Parathyroid adenoma (tissue), 2 donors: ENCODE data around the gene ADD3.
"Not testable (repeated sequence)": the region's sequence is repeated elsewhere in the genome, so short reads cannot be mapped to it uniquely, and the experiment has no call there.

ENCODE experiments used
- H2AFZ ChIP-seq: fragments of 300-600 bp; sonication (generic); one replicate; pipeline ENCODE4 v1.7.0; 2017; ENCODE audit warnings: antibody characterized with exemption, mild to moderate bottlenecking
- H3K27ac ChIP-seq: fragments of 300-600 bp; sonication (generic); one replicate; pipeline ENCODE4 v1.7.0; 2017
- H3K27me3 ChIP-seq: fragments of 300-600 bp; sonication (generic); one replicate; pipeline ENCODE4 v1.7.0; 2017; ENCODE audit warnings: low read length; ENCODE audit not compliant: control insufficient read depth, insufficient read depth
- H3K36me3 ChIP-seq: fragments of 300-600 bp; sonication (generic); one replicate; pipeline ENCODE4 v1.7.0; 2017; ENCODE audit warnings: low read length; ENCODE audit not compliant: control insufficient read depth, insufficient read depth
- H3K4me1 ChIP-seq: fragments of 300-600 bp; sonication (generic); one replicate; pipeline ENCODE4 v1.7.0; 2017; ENCODE audit warnings: control low read depth
- H3K4me2 ChIP-seq: fragments of 300-600 bp; sonication (generic); one replicate; pipeline ENCODE4 v1.7.0; 2017; ENCODE audit warnings: low read length
- H3K4me3 ChIP-seq: fragments of 300-600 bp; sonication (generic); one replicate; pipeline ENCODE4 v1.7.0; 2017; ENCODE audit warnings: low read depth, low read length
- H3K79me2 ChIP-seq: fragments of 300-600 bp; sonication (generic); one replicate; pipeline ENCODE4 v1.7.0; 2017; ENCODE audit warnings: control low read depth
- H3K9ac ChIP-seq: fragments of 300-600 bp; sonication (generic); one replicate; pipeline ENCODE4 v1.7.0; 2017; ENCODE audit warnings: mild to moderate bottlenecking
- H3K9me3 ChIP-seq: fragments of 300-600 bp; sonication (generic); one replicate; pipeline ENCODE4 v1.7.0; 2017; ENCODE audit warnings: low read length; ENCODE audit not compliant: control insufficient read depth
- TF ChIP-seq, protein P1 (sequence below): fragments of 300-600 bp; sonication (generic); IDR thresholded peaks from one replicate; pipeline ENCODE4 v1.7.0; 2017; ENCODE audit warnings: antibody characterized with exemption, mild to moderate bottlenecking
- donor health status: primary hyperparathyroidism.

Gene ADD3

GRCh38 chr10:110048781-110049180 is 41.0 kb downstream of the ADD3 start:
- H3K4me3 ChIP-seq: no peak overlapping the region
- TF ChIP-seq, protein P1, sequence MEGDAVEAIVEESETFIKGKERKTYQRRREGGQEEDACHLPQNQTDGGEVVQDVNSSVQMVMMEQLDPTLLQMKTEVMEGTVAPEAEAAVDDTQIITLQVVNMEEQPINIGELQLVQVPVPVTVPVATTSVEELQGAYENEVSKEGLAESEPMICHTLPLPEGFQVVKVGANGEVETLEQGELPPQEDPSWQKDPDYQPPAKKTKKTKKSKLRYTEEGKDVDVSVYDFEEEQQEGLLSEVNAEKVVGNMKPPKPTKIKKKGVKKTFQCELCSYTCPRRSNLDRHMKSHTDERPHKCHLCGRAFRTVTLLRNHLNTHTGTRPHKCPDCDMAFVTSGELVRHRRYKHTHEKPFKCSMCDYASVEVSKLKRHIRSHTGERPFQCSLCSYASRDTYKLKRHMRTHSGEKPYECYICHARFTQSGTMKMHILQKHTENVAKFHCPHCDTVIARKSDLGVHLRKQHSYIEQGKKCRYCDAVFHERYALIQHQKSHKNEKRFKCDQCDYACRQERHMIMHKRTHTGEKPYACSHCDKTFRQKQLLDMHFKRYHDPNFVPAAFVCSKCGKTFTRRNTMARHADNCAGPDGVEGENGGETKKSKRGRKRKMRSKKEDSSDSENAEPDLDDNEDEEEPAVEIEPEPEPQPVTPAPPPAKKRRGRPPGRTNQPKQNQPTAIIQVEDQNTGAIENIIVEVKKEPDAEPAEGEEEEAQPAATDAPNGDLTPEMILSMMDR: no peak
- no peaks in the 10 kb centered on the region for H3K36me3 ChIP-seq
- no peaks in the 10 kb centered on the region for H3K4me1 ChIP-seq
- no peak overlapping the region for H3K27ac ChIP-seq
- no peak overlapping the region for H2AFZ ChIP-seq
- H3K4me2 ChIP-seq: no peak overlapping the region
- peaks cover 38% of the 10 kb centered on the region for H3K79me2 ChIP-seq
- H3K27me3 ChIP-seq: no peaks in the 10 kb centered on the region
- H3K9me3 ChIP-seq: no peaks in the 10 kb centered on the region
- H3K9ac ChIP-seq: no peak overlapping the region

GRCh38 chr10:110049889-110050591 is 42.3 kb downstream of the ADD3 start:
- not testable (repeated sequence) for H3K27me3 ChIP-seq, H3K4me2 ChIP-seq, H3K4me3 ChIP-seq, H3K4me1 ChIP-seq, H3K9me3 ChIP-seq, H3K36me3 ChIP-seq, H2AFZ ChIP-seq, H3K27ac ChIP-seq, H3K9ac ChIP-seq
- H3K79me2 ChIP-seq: peaks cover 35% of the 10 kb centered on the region

- H3K79me2 ChIP-seq: peaks cover 29% of the 10 kb centered on the region
- TF ChIP-seq, protein P1: no peak
Measured at GRCh38 chr10:110051487-110051886, 43.7 kb downstream of the ADD3 start.

GRCh38 chr10:110052916-110053315 is 45.1 kb downstream of the ADD3 start:
- TF ChIP-seq, protein P1: no peak
- no peak overlapping the region for H3K27ac ChIP-seq

More at GRCh38 chr10:110051487-110051886, 43.7 kb downstream of the ADD3 start:
- Histone ChIP-seq H3K4me2 (no peak overlapping the region), H3K27me3 (no peaks in the 10 kb centered on the region), H3K4me3 (no peak overlapping the region), H3K27ac (no peak overlapping the region), H3K9me3 (no peaks in the 10 kb centered on the region), H3K4me1 (no peaks in the 10 kb centered on the region), H3K9ac (no peak overlapping the region), H3K36me3 (no peaks in the 10 kb centered on the region), H2AFZ (no peak overlapping the region)

DNA sequence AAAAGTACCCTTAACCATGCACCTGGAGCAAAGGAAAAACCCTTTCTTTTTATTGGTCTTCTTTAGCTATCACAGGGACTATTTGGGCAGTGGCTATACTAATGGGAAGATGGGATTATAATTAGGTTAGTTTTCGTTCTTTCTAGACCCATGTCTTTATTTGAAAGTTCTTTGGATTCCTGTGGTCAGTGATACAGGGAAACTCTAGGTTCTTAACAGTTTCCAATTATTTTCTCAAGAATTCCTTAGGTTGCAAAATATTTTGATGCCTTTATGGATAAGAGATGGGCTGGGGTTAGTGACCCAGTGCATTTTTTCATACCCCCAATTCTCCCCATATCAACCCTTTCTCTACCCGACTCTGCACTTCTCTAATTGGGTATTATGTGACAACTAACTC is 49.0 kb downstream of the ADD3 start:
- Histone ChIP-seq H3K27ac (no peak overlapping the region), H3K4me1 (no peaks in the 10 kb centered on the region), H3K9me3 (no peaks in the 10 kb centered on the region), H3K79me2 (peaks cover 8% of the 10 kb centered on the region), H3K4me2 (no peak overlapping the region), H2AFZ (no peak overlapping the region), H3K36me3 (no peaks in the 10 kb centered on the region), H3K27me3 (no peaks in the 10 kb centered on the region), H3K4me3 (no peak overlapping the region), H3K9ac (no peak overlapping the region)
- TF ChIP-seq, protein P1: no peak

More at GRCh38 chr10:110052916-110053315, 45.1 kb downstream of the ADD3 start:
- H3K79me2 ChIP-seq: peaks cover 25% of the 10 kb centered on the region
- no peak overlapping the region for H2AFZ ChIP-seq
- H3K9ac ChIP-seq: no peak overlapping the region
- no peak overlapping the region for H3K4me2 ChIP-seq
- no peaks in the 10 kb centered on the region for H3K36me3 ChIP-seq
- no peaks in the 10 kb centered on the region for H3K4me1 ChIP-seq
- H3K27me3 ChIP-seq: no peaks in the 10 kb centered on the region
- H3K4me3 ChIP-seq: no peak overlapping the region
- no peaks in the 10 kb centered on the region for H3K9me3 ChIP-seq
